Thyroid gland (tissue), 4 donors: Measurements from ENCODE around the gene ITIH5. TPM values are rescaled to one million over a fixed set of nuclear protein-coding genes. Genes with fewer than 3 reads are reported as not detected.
"Not testable (repeated sequence)": the region's sequence is repeated elsewhere in the genome, so short reads cannot be mapped to it uniquely, and the experiment has no call there.

ENCODE experiments used
- DNase-seq, 2 donors: peaks; one replicate each; pipeline ENCODE4 v3.0.0-alpha.2; 2019
- H3K27ac ChIP-seq, 3 donors: fragments of 200-600 bp; sonication (generic); 1 replicate in 2 of 3; 2 replicates in 1 of 3; pipeline ENCODE4 v1.5.1; 2016 to 2019; ENCODE audit warnings: mild to moderate bottlenecking in 1 of 3, moderate library complexity in 1 of 3
- H3K27me3 ChIP-seq: fragments of 200-600 bp; sonication (generic); one replicate; pipeline ENCODE4 v1.5.1; 2019
- H3K36me3 ChIP-seq, 2 donors: fragments of 200-600 bp; sonication (generic); one replicate each; pipeline ENCODE4 v1.5.1; 2016 to 2019
- H3K4me1 ChIP-seq, 2 donors: fragments of 200-600 bp; sonication (generic); one replicate each; pipeline ENCODE4 v1.5.1; 2017 to 2019
- H3K4me3 ChIP-seq, 3 donors: fragments of 200-600 bp; sonication (generic); replicated peaks in 1 of 3; 1 replicate in 2 of 3; 2 replicates in 1 of 3; pipeline ENCODE4 v1.5.1; 2016; ENCODE audit warnings: mild to moderate bottlenecking in 1 of 3
- H3K9me3 ChIP-seq: fragments of 200-600 bp; sonication (generic); one replicate; pipeline ENCODE4 v1.5.1; 2017
- POLR2A ChIP-seq, 2 donors: fragments of 450-650 bp; IDR thresholded peaks; one replicate each; pipeline ENCODE4 v1.6.1; 2017; ENCODE audit warnings: antibody characterized with exemption in 2 of 2, mild to moderate bottlenecking in 2 of 2, moderate library complexity in 1 of 2
- WGBS, 2 donors: methylation state at CpG; one replicate each; pipeline ENCODE4 v1.1.5; 2017; 5-methylcytosine and 5-hydroxymethylcytosine counted together
- intact Hi-C: fragments of 100-400 bp; cut with DNase I; formaldehyde crosslinking; loops from one replicate; pipeline ENCODE4 v1.15.1; 2023
- total RNA-seq, 4 donors: library from RNA; depleted of rRNA; stranded (reverse); fragments of >200 nt; gene quantifications; one replicate each; pipeline ENCODE4 v1.2.3, GENCODE V29; 2016
- TF ChIP-seq, protein P1 (sequence below), 6 experiments: fragments of 200-600 bp in 3 of 6; fragments of 450-650 bp in 3 of 6; sonication (generic) in 3 of 6; IDR thresholded peaks; one replicate each; pipeline ENCODE4 v1.5.1; 2016 to 2019; ENCODE audit warnings: antibody characterized with exemption in 6 of 6, mild to moderate bottlenecking in 2 of 6, inconsistent platforms in 1 of 6, moderate library complexity in 1 of 6

The ITIH5 gene
- total RNA-seq, 4 donors from 2014 or later = 14.4 to 31.3 (median 20.2) TPM

DNA sequence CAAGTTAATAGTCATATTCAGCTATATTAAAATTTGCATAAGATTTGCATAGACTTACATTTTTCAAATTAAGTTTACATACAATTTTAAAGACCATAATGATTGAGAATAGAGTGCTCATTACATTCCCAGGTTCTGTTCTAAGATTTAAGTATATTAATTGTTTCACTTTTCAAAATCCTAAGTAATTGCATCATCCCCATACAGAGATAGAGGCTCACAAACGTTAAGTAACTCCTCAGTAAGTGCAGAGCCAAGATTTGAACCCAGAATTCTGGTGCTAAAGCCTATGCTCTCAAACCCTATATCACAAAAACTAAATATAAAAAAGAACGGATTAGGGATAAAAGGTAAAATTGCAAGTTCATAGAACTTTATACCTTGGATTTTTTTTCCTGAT lies 2.1 kb downstream of the ITIH5 start:
- DNase-seq = no peak
- TF ChIP-seq, protein P1, sequence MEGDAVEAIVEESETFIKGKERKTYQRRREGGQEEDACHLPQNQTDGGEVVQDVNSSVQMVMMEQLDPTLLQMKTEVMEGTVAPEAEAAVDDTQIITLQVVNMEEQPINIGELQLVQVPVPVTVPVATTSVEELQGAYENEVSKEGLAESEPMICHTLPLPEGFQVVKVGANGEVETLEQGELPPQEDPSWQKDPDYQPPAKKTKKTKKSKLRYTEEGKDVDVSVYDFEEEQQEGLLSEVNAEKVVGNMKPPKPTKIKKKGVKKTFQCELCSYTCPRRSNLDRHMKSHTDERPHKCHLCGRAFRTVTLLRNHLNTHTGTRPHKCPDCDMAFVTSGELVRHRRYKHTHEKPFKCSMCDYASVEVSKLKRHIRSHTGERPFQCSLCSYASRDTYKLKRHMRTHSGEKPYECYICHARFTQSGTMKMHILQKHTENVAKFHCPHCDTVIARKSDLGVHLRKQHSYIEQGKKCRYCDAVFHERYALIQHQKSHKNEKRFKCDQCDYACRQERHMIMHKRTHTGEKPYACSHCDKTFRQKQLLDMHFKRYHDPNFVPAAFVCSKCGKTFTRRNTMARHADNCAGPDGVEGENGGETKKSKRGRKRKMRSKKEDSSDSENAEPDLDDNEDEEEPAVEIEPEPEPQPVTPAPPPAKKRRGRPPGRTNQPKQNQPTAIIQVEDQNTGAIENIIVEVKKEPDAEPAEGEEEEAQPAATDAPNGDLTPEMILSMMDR (IDR thresholded peaks at IDR 0.05) = no peak
- TF ChIP-seq POLR2A (IDR thresholded peaks at IDR 0.05) = no peak
- peaks cover 0 to 8% of the 10 kb centered on the region in 2 donors for H3K4me1 ChIP-seq
- H3K4me3 ChIP-seq = no peak overlapping the region
- 78 to 84% methylated on average over 2 of the region's 2 CpGs for WGBS, 2 donors
- no peaks in the 10 kb centered on the region for H3K27me3 ChIP-seq
- no peak overlapping the region for H3K27ac ChIP-seq
- no peaks in the 10 kb centered on the region for H3K36me3 ChIP-seq
- intact Hi-C loops = no loop called here
- H3K9me3 ChIP-seq = no peaks in the 10 kb centered on the region

DNA sequence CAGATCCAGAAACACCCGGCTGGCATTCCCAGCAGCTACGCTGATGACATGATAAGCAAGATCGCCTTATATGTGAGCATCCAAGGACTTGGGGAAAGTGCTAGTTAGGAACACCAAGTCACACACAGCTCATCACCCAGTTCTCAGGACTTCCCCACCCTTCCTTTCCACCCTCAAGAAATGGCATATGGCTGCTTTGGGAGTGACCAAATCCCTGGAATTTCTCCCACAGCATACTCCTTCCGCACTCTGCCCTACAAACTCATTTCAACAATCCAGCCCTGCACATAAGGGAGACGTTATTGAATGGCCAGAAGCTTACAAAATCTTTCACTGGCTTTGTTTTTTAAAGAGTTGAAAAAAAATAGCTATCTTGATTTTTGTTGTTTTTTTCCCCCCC lies 4.2 kb downstream of the ITIH5 start:
- Histone ChIP-seq H3K27ac (no peak overlapping the region), H3K27me3 (no peaks in the 10 kb centered on the region), H3K4me3 (no peak overlapping the region), H3K4me1 (peaks cover 0 to 8% of the 10 kb centered on the region in 2 donors), H3K36me3 (no peaks in the 10 kb centered on the region), H3K9me3 (no peaks in the 10 kb centered on the region)
- no peak for DNase-seq
- TF ChIP-seq, protein P1 (IDR thresholded peaks at IDR 0.05) = no peak
- TF ChIP-seq POLR2A (IDR thresholded peaks at IDR 0.05) = no peak
- WGBS, 2 donors = 77 to 85% methylated on average over 5 of the region's 5 CpGs
- intact Hi-C loops = no loop called here

DNA sequence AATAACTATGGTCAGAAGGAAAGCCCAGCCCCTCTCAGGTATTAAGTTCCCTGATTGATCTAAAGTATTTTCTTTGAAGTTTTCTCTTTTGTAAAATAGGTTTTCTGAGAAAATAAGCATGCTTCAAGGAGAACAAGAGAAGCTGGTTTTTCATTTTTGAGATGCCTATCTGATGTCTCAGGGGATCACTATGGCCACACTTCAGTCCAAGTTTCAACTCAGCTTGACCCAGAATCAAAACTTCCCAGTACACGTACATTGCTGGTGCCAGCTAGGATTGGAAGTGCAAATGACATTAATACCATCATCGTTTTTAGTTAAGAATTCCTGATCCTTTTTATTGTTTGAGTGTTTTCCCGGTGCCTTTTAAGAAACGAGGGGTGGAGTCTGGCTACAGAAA lies 7.2 kb downstream of the ITIH5 start:
- Histone ChIP-seq H3K9me3 (no peaks in the 10 kb centered on the region), H3K36me3 (no peaks in the 10 kb centered on the region), H3K4me1 (no peaks in the 10 kb centered on the region), H3K4me3 (no peak overlapping the region), H3K27me3 (no peaks in the 10 kb centered on the region), H3K27ac (no peak overlapping the region)
- no peak for DNase-seq
- intact Hi-C loops = no loop called here
- 65 to 73% methylated on average over 4 of the region's 4 CpGs for WGBS, 2 donors
- TF ChIP-seq, protein P1 (IDR thresholded peaks at IDR 0.05) = no peak

DNA sequence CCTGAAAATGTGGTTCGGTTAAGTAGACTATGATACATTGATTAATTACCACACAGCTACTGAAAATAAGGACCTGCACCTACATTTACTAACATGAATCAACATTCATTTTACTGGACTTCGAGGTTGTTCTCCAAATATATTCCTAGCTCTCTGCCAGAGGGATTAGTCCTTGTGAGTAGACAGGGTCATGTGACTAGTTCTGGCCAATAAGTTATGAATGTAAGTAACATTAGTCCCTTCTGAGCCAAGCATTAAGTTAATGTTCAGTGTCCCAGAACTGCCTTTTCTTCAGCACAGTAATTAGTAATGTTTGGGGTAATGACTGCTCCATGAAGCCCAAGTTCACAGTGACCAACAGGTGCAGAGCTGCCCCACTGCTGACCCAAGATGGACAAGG lies 9.2 kb downstream of the ITIH5 start:
- H3K27ac ChIP-seq = no peak overlapping the region
- H3K9me3 ChIP-seq = no peaks in the 10 kb centered on the region
- intact Hi-C loops = no loop called here
- TF ChIP-seq, protein P1 (IDR thresholded peaks at IDR 0.05) = no peak
- no peak for TF ChIP-seq POLR2A (IDR thresholded peaks at IDR 0.05)
- H3K4me3 ChIP-seq = no peak overlapping the region
- H3K4me1 ChIP-seq = no peaks in the 10 kb centered on the region
- no peaks in the 10 kb centered on the region for H3K36me3 ChIP-seq
- DNase-seq = no peak
- 79 to 87% methylated on average over 2 of the region's 2 CpGs for WGBS, 2 donors
- H3K27me3 ChIP-seq = no peaks in the 10 kb centered on the region

DNA sequence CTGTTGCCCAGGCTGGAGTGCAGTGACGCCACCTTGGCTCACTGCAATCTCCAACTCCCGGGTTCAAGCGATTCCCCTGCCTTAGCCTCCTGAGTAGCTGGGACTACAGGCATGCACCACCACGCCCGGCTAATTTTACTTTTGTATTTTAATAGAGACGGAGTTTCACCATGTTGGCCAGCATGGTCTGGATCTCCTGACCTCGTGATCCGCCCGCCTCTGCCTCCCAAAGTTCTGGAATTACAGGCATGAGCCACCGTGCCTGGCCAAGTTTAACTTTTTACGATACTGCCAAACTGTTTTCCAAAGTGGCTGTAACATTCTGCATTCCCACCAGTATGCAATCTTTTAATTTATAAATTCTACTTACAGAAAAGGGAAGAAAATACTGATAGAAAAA lies 9.7 kb downstream of the ITIH5 start:
- H3K27me3 ChIP-seq, DNase-seq, intact Hi-C loops, H3K9me3 ChIP-seq, H3K4me3 ChIP-seq, H3K4me1 ChIP-seq, H3K27ac ChIP-seq, H3K36me3 ChIP-seq: not testable (repeated sequence)
- 91% methylated on average over 11 of the region's 11 CpGs for WGBS, 2 donors

DNA sequence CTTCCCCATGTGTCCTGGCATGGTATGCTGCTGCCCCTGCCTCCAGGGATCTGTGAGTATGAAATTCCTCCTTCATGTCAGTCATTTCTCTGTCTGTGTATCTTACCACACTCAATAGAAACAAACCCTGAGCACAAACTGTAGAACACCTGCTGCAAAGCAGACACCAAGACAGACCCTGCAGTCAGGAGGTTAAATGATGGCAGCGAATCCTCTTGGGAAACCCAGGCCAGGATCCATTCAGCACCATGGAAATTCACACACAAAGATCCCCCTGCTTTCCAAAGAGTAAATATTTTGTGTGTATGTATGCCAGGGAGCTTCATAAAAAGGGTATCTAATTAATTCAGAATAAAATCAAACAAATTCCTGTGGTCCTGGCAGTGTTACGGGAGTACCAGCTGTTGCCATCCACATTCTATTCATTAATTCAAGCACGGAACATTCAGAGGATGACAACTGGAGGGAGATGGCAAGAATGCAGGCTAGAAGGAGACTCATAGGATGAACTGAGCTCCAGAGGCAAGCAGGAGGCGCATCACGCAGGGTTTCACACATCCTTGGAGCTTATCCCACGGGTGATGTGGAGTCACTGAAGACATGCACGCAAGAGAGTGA lies 14.8 kb downstream of the ITIH5 start:
- no peak overlapping the region for H3K27ac ChIP-seq
- DNase-seq = no peak
- intact Hi-C loops = no loop called here
- H3K4me3 ChIP-seq = no peak overlapping the region
- H3K36me3 ChIP-seq = no peaks in the 10 kb centered on the region
- no peaks in the 10 kb centered on the region for H3K4me1 ChIP-seq
- H3K27me3 ChIP-seq = no peaks in the 10 kb centered on the region
- WGBS, 2 donors = 88 to 97% methylated on average over 7 of the region's 7 CpGs
- TF ChIP-seq POLR2A (IDR thresholded peaks at IDR 0.05) = no peak
- TF ChIP-seq, protein P1 (IDR thresholded peaks at IDR 0.05) = no peak
- H3K9me3 ChIP-seq = no peaks in the 10 kb centered on the region
